Activated naive CD8-positive, alpha-beta T cell treated with anti-CD3 and anti-CD28 coated beads, Interleukin-2, amount 10 ng/mL, durations not matched to agents 7 days and 5 days (primary cell): ENCODE data around the gene YIPF2. TPM values are rescaled to one million over a fixed set of nuclear protein-coding genes. Genes with fewer than 3 reads are reported as not detected.

Source experiments
- ATAC-seq: fragments of 150-1000 bp; cut with Tn5 transposase; one replicate; pipeline ENCODE4 v1.10.0; 2021; ENCODE audit warnings: low read depth, moderate library complexity
- POLR2A ChIA-PET: fragments of 350-600 bp; sonication (Branson Sonifier 250); formaldehyde crosslinking; loops from one replicate; lab custom pipeline; 2021; ENCODE audit warnings: antibody characterized with exemption; lab: Charles Lee
- DNase-seq: peaks from one replicate; pipeline ENCODE4 v3.0.0; 2021
- H3K27ac Mint-ChIP-seq: one replicate; pipeline ENCODE4 v1.8.0; 2022; ENCODE audit warnings: mild to moderate bottlenecking, mixed read lengths
- H3K27me3 Mint-ChIP-seq: one replicate; pipeline ENCODE4 v1.8.0; 2022; ENCODE audit warnings: mild to moderate bottlenecking, moderate library complexity, mixed read lengths
- H3K36me3 Mint-ChIP-seq: one replicate; pipeline ENCODE4 v1.8.0; 2021; ENCODE audit warnings: mild to moderate bottlenecking, mixed read lengths
- H3K4me1 Mint-ChIP-seq: one replicate; pipeline ENCODE4 v1.8.0; 2021; ENCODE audit warnings: mixed read lengths
- H3K4me3 Mint-ChIP-seq: one replicate; pipeline ENCODE4 v1.8.0; 2022; ENCODE audit warnings: mild to moderate bottlenecking, moderate library complexity, mixed read lengths
- H3K9me3 Mint-ChIP-seq: one replicate; pipeline ENCODE4 v1.8.0; 2021; ENCODE audit warnings: mixed read lengths
- total RNA-seq, 2 experiments: library from RNA; stranded (reverse); gene quantifications; one replicate each; pipeline ENCODE4 v1.2.3, GENCODE V29; 2021

The YIPF2 gene
- total RNA-seq, 2 experiments from 2014 or later, result 21.7 to 24.7 TPM

- peak overlapping the region; percentile 86 for H3K27ac Mint-ChIP-seq
- H3K9me3 Mint-ChIP-seq, result no peaks in the 10 kb centered on the region
- DNase-seq (no peak), ATAC-seq (peak; percentile 2)
- POLR2A ChIA-PET, result interaction anchor here (0.7 to 1.1 kb wide), 4 partner anchors 9 to 382 kb away, joined by 3 to 6 read pairs (median 4); partner anchors contain the start of genes SMARCA4 and TMED1
- H3K4me3 Mint-ChIP-seq, result peak overlapping the region; percentile 95
- peaks cover 12% of the 10 kb centered on the region for H3K4me1 Mint-ChIP-seq
- H3K27me3 Mint-ChIP-seq, result no peaks in the 10 kb centered on the region
- H3K36me3 Mint-ChIP-seq, result no peaks in the 10 kb centered on the region
Measured at GRCh38 chr19:10927730-10928562, 493 bp downstream of the YIPF2 start.

- peaks cover 9% of the 10 kb centered on the region for H3K4me1 Mint-ChIP-seq
- H3K9me3 Mint-ChIP-seq, result no peaks in the 10 kb centered on the region
- DNase-seq (no peak), ATAC-seq (no peak)
- H3K27me3 Mint-ChIP-seq, result no peaks in the 10 kb centered on the region
- POLR2A ChIA-PET, result no interaction called here
- peaks cover 2% of the 10 kb centered on the region for H3K36me3 Mint-ChIP-seq
- H3K4me3 Mint-ChIP-seq, result no peak overlapping the region
- no peak overlapping the region for H3K27ac Mint-ChIP-seq
Measured at GRCh38 chr19:10924597-10924996, 3.8 kb downstream of the YIPF2 start.

- no peak overlapping the region for H3K4me3 Mint-ChIP-seq
- POLR2A ChIA-PET, result no interaction called here
- peaks cover 9% of the 10 kb centered on the region for H3K4me1 Mint-ChIP-seq
- DNase-seq, result no peak
- ATAC-seq, result no peak
- H3K9me3 Mint-ChIP-seq, result no peaks in the 10 kb centered on the region
- H3K27ac Mint-ChIP-seq, result no peak overlapping the region
- H3K27me3 Mint-ChIP-seq, result no peaks in the 10 kb centered on the region
- H3K36me3 Mint-ChIP-seq, result peaks cover 2% of the 10 kb centered on the region
Measured at GRCh38 chr19:10923260-10924112, 5.0 kb downstream of the YIPF2 start.

GRCh38 chr19:10922638-10923014 is 5.8 kb downstream of the YIPF2 start:
- no peak for ATAC-seq
- DNase-seq, result no peak
- peaks cover 2% of the 10 kb centered on the region for H3K36me3 Mint-ChIP-seq
- H3K4me3 Mint-ChIP-seq, result no peak overlapping the region
- POLR2A ChIA-PET, result no interaction called here
- no peaks in the 10 kb centered on the region for H3K9me3 Mint-ChIP-seq
- no peaks in the 10 kb centered on the region for H3K27me3 Mint-ChIP-seq
- no peak overlapping the region for H3K27ac Mint-ChIP-seq
- H3K4me1 Mint-ChIP-seq, result peaks cover 5% of the 10 kb centered on the region

- peaks cover 2% of the 10 kb centered on the region for H3K36me3 Mint-ChIP-seq
- DNase-seq (no peak), ATAC-seq (no peak)
- no peaks in the 10 kb centered on the region for H3K27me3 Mint-ChIP-seq
- no peaks in the 10 kb centered on the region for H3K9me3 Mint-ChIP-seq
- H3K4me3 Mint-ChIP-seq, result no peak overlapping the region
- H3K27ac Mint-ChIP-seq, result no peak overlapping the region
- H3K4me1 Mint-ChIP-seq, result no peaks in the 10 kb centered on the region
- POLR2A ChIA-PET, result no interaction called here
Measured at GRCh38 chr19:10921910-10922637, 6.4 kb downstream of the YIPF2 start.

- Mint-ChIP-seq H3K36me3 (peaks cover 2% of the 10 kb centered on the region), H3K27ac (no peak overlapping the region), H3K4me3 (no peak overlapping the region), H3K4me1 (no peaks in the 10 kb centered on the region), H3K9me3 (no peaks in the 10 kb centered on the region), H3K27me3 (no peaks in the 10 kb centered on the region)
- ATAC-seq (no peak), DNase-seq (no peak)
- POLR2A ChIA-PET, result no interaction called here
Measured at GRCh38 chr19:10921199-10921909, 7.1 kb downstream of the YIPF2 start.

- DNase-seq (no peak), ATAC-seq (no peak)
- H3K27me3 Mint-ChIP-seq, result no peaks in the 10 kb centered on the region
- no peak overlapping the region for H3K4me3 Mint-ChIP-seq
- peaks cover 2% of the 10 kb centered on the region for H3K36me3 Mint-ChIP-seq
- no peaks in the 10 kb centered on the region for H3K9me3 Mint-ChIP-seq
- no peak overlapping the region for H3K27ac Mint-ChIP-seq
- POLR2A ChIA-PET, result no interaction called here
- H3K4me1 Mint-ChIP-seq, result no peaks in the 10 kb centered on the region
Measured at GRCh38 chr19:10920781-10921180, 7.7 kb downstream of the YIPF2 start.

GRCh38 chr19:10920288-10920655 is 8.2 kb downstream of the YIPF2 start:
- POLR2A ChIA-PET, result no interaction called here
- Mint-ChIP-seq H3K27ac (no peak overlapping the region), H3K4me1 (no peaks in the 10 kb centered on the region), H3K9me3 (no peaks in the 10 kb centered on the region), H3K27me3 (no peaks in the 10 kb centered on the region), H3K36me3 (peaks cover 2% of the 10 kb centered on the region), H3K4me3 (no peak overlapping the region)
- ATAC-seq, result no peak
- no peak for DNase-seq

GRCh38 chr19:10919352-10920287 is 8.8 kb downstream of the YIPF2 start:
- Mint-ChIP-seq H3K4me3 (no peak overlapping the region), H3K36me3 (peaks cover 2% of the 10 kb centered on the region), H3K27ac (no peak overlapping the region), H3K9me3 (no peaks in the 10 kb centered on the region), H3K4me1 (no peaks in the 10 kb centered on the region), H3K27me3 (no peaks in the 10 kb centered on the region)
- ATAC-seq (no peak), DNase-seq (no peak)
- POLR2A ChIA-PET, result no interaction called here

- ATAC-seq, result no peak
- Mint-ChIP-seq H3K4me1 (no peaks in the 10 kb centered on the region), H3K9me3 (no peaks in the 10 kb centered on the region), H3K36me3 (peaks cover 2% of the 10 kb centered on the region), H3K27me3 (no peaks in the 10 kb centered on the region), H3K27ac (no peak overlapping the region), H3K4me3 (no peak overlapping the region)
- POLR2A ChIA-PET, result interaction anchor here (1.0 kb wide), 1 partner anchor 10 kb away, joined by 3 read pairs; no protein-coding TSS in a partner anchor
- no peak for DNase-seq
Measured at GRCh38 chr19:10918359-10918758, 10.1 kb downstream of the YIPF2 start.

GRCh38 chr19:10916602-10917001 is 11.8 kb downstream of the YIPF2 start:
- no peak overlapping the region for H3K4me3 Mint-ChIP-seq
- no peak overlapping the region for H3K27ac Mint-ChIP-seq
- H3K4me1 Mint-ChIP-seq, result no peaks in the 10 kb centered on the region
- H3K9me3 Mint-ChIP-seq, result no peaks in the 10 kb centered on the region
- no peak for DNase-seq
- POLR2A ChIA-PET, result no interaction called here
- peaks cover 3% of the 10 kb centered on the region for H3K36me3 Mint-ChIP-seq
- no peaks in the 10 kb centered on the region for H3K27me3 Mint-ChIP-seq
- no peak for ATAC-seq
